Endodermal cell (in vitro differentiated cells): Measurements from ENCODE around the gene ANKRD23. TPM values are rescaled to one million over a fixed set of nuclear protein-coding genes. Genes with fewer than 3 reads are reported as not detected.

Experiments used
- DNase-seq: peaks from one replicate; pipeline ENCODE4 v3.0.0-alpha.2; 2017
- H3K27ac ChIP-seq: 2 replicates; pipeline ENCODE4 v1.5.1; 2013; ENCODE audit warnings: mild to moderate bottlenecking, low read depth, low read length, moderate library complexity
- H3K27me3 ChIP-seq: 2 replicates; pipeline ENCODE4 v1.6.1; 2013; ENCODE audit warnings: mild to moderate bottlenecking, low read length, moderate library complexity; ENCODE audit not compliant: insufficient read depth, control insufficient read depth, poor library complexity, severe bottlenecking
- H3K36me3 ChIP-seq: 2 replicates; pipeline ENCODE4 v1.7.0; 2013; ENCODE audit warnings: mild to moderate bottlenecking, low read length, moderate library complexity; ENCODE audit not compliant: control insufficient read depth, insufficient read depth
- H3K4me1 ChIP-seq: one replicate; pipeline ENCODE4 v1.7.0; 2013; ENCODE audit warnings: low read length; ENCODE audit not compliant: control insufficient read depth, insufficient read depth
- H3K4me3 ChIP-seq: 2 replicates; pipeline ENCODE4 v1.5.1; 2013; ENCODE audit warnings: mild to moderate bottlenecking, low read length, moderate library complexity
- H3K9ac ChIP-seq: 2 replicates; pipeline ENCODE4 v1.6.1; 2013; ENCODE audit warnings: mild to moderate bottlenecking, low read length, moderate library complexity; ENCODE audit not compliant: poor library complexity, severe bottlenecking; ENCODE audit errors: extremely low read depth
- H3K9me3 ChIP-seq: 2 replicates; pipeline ENCODE4 v1.6.1; 2013; ENCODE audit warnings: mild to moderate bottlenecking, low read length, moderate library complexity; ENCODE audit not compliant: control insufficient read depth
- H3K27ac Mint-ChIP-seq: 2 replicates; pipeline ENCODE4 v1.8.0; 2020; ENCODE audit warnings: mixed read lengths
- H3K27me3 Mint-ChIP-seq: 2 replicates; pipeline ENCODE4 v1.8.0; 2021; ENCODE audit warnings: mild to moderate bottlenecking, mixed read lengths; ENCODE audit not compliant: insufficient read depth
- H3K36me3 Mint-ChIP-seq: 2 replicates; pipeline ENCODE4 v1.8.0; 2020; ENCODE audit warnings: low read depth, mixed read lengths
- H3K4me1 Mint-ChIP-seq: 2 replicates; pipeline ENCODE4 v1.8.0; 2020; ENCODE audit warnings: mixed read lengths
- H3K4me3 Mint-ChIP-seq: 2 replicates; pipeline ENCODE4 v1.8.0; 2020; ENCODE audit warnings: mild to moderate bottlenecking, moderate library complexity, mixed read lengths
- H3K9me3 Mint-ChIP-seq: 2 replicates; pipeline ENCODE4 v1.8.0; 2020; ENCODE audit warnings: mild to moderate bottlenecking, mixed read lengths
- WGBS, 2 experiments: methylation state at CpG; one replicate each; pipeline versions ENCODE4 v1.1.5 to v1.1.7; 2013; ENCODE audit warnings: missing lambda C conversion rate in 2 of 2, mixed read lengths in 1 of 2; ENCODE audit not compliant: insufficient coverage in 1 of 2, insufficient read length in 1 of 2; 5-methylcytosine and 5-hydroxymethylcytosine counted together
- total RNA-seq, 2 donors: library from RNA; stranded (reverse); fragmentation: NEBNext Ultra II Directional in 1 of 2; extraction: Animal tissue kit (Norgen Biotek cat#: 25700) in 1 of 2; gene quantifications; 2 replicates in 1 of 2; 3 replicates in 1 of 2; pipeline ENCODE4 v1.2.1, GENCODE V29; 2021
- TF ChIP-seq, protein P1 (sequence below): fragments of 200-600 bp; sonication (generic); conservative IDR thresholded peaks from 2 replicates; pipeline ENCODE4 v1.5.0; 2021; ENCODE audit warnings: antibody characterized with exemption, mild to moderate bottlenecking

The ANKRD23 gene
- total RNA-seq, 2 donors from 2014 or later, result 2.6 to 3.6 TPM

DNA sequence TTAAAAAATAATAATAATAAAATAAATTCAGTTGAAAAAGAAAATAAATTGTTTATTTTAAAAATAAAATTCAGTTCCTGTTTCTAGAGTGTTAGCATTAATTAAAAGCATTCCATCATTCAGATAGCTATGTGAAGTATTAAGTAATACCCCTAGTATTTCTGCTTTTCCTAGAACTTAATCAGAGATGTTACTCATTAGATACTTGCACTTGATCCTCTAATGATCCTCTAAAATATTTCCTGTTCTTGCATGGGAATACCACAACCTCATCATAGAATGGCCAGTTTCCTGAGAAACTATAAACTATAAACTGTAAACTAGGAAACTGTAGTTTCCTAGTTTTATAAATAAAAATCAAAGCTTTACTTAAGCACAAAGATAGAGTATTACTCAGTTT, 38.8 kb downstream of the ANKRD23 start:
- H3K36me3 ChIP-seq, result peaks cover 15% of the 10 kb centered on the region
- no peak overlapping the region for H3K4me3 ChIP-seq
- Mint-ChIP-seq H3K36me3 (peaks cover 29% of the 10 kb centered on the region), H3K27me3 (no peaks in the 10 kb centered on the region), H3K9me3 (no peaks in the 10 kb centered on the region), H3K4me3 (no peak overlapping the region), H3K27ac (peak overlapping the region; percentile 66), H3K4me1 (peaks cover 7% of the 10 kb centered on the region)
- TF ChIP-seq, protein P1, sequence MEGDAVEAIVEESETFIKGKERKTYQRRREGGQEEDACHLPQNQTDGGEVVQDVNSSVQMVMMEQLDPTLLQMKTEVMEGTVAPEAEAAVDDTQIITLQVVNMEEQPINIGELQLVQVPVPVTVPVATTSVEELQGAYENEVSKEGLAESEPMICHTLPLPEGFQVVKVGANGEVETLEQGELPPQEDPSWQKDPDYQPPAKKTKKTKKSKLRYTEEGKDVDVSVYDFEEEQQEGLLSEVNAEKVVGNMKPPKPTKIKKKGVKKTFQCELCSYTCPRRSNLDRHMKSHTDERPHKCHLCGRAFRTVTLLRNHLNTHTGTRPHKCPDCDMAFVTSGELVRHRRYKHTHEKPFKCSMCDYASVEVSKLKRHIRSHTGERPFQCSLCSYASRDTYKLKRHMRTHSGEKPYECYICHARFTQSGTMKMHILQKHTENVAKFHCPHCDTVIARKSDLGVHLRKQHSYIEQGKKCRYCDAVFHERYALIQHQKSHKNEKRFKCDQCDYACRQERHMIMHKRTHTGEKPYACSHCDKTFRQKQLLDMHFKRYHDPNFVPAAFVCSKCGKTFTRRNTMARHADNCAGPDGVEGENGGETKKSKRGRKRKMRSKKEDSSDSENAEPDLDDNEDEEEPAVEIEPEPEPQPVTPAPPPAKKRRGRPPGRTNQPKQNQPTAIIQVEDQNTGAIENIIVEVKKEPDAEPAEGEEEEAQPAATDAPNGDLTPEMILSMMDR, result no peak
- no peaks in the 10 kb centered on the region for H3K9me3 ChIP-seq
- no peak overlapping the region for H3K9ac ChIP-seq
- no peak overlapping the region for H3K27ac ChIP-seq
- no peaks in the 10 kb centered on the region for H3K27me3 ChIP-seq
- peaks cover 5% of the 10 kb centered on the region for H3K4me1 ChIP-seq
- no peak for DNase-seq

DNA sequence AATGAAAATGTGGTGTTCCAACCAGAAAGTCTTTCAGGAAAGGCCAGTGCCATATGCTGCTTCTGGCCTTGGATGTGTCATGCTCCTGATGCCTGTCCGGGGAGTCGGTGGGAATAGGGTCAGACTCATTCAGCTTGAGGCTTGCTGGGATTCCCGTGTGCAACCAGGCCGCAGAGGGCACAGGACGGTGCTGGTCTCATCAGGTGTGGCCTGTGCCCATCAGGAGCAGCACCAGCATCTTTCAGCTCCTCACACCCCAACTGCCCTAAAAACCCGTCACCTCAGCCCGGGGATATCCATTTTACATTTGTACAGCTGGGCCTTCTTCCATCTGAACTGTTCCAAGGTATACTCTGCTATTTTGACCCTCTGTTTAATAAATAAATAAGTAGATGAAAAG, 41.1 kb downstream of the ANKRD23 start:
- Mint-ChIP-seq H3K4me1 (peaks cover 7% of the 10 kb centered on the region), H3K27me3 (no peaks in the 10 kb centered on the region), H3K36me3 (peaks cover 24% of the 10 kb centered on the region), H3K27ac (no peak overlapping the region), H3K9me3 (no peaks in the 10 kb centered on the region), H3K4me3 (no peak overlapping the region)
- 96 to 98% methylated on average over 5 to 7 of the region's 7 CpGs for WGBS, 2 experiments
- H3K27me3 ChIP-seq, result no peaks in the 10 kb centered on the region
- no peak overlapping the region for H3K27ac ChIP-seq
- peaks cover 11% of the 10 kb centered on the region for H3K36me3 ChIP-seq
- no peaks in the 10 kb centered on the region for H3K9me3 ChIP-seq
- no peak for DNase-seq
- no peaks in the 10 kb centered on the region for H3K4me1 ChIP-seq
- TF ChIP-seq, protein P1, result no peak
- H3K4me3 ChIP-seq, result no peak overlapping the region
- H3K9ac ChIP-seq, result no peak overlapping the region

DNA sequence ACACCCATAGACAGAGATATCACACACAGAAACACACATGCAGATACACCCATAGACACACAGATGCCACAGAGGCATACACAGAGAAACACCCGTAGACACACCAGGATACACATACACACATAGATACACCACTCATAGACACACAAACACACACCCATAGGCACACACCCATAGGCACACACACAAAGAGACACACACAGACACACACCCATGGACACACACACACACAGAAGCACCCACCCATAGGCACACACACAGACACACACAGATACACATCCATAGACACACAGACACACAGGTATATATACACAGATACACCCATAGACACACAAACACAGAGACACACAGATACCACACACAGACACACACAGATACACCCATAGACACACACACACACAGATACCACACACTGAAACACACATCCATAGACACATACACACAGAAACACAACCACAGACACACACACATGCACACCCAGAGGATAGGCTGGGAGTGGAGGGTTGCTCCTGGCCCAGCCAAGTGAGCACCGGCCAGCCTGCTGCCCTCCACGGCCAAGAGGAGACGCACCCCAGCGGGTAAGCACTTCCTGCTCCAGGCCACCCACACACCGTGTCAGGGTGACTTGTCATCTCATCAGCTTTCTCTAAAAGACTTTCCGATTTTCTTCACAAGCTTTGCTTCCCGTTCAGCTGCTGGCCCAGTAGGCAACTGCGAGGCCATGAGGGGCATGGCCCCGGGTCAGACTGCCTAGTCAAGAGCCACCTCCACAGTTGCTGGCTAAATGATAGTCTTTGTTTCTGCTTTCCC, 41.8 kb downstream of the ANKRD23 start:
- H3K4me1 Mint-ChIP-seq, result peaks cover 7% of the 10 kb centered on the region
- TF ChIP-seq, protein P1, result no peak
- no peak for DNase-seq
- H3K4me3 Mint-ChIP-seq, result no peak overlapping the region
- H3K36me3 ChIP-seq, result peaks cover 11% of the 10 kb centered on the region
- no peak overlapping the region for H3K9ac ChIP-seq
- H3K36me3 Mint-ChIP-seq, result peaks cover 23% of the 10 kb centered on the region
- WGBS, 2 experiments, result 87 to 91% methylated on average over 10 of the region's 10 CpGs
- no peak overlapping the region for H3K27ac Mint-ChIP-seq
- H3K9me3 ChIP-seq, result no peaks in the 10 kb centered on the region
- H3K4me3 ChIP-seq, result no peak overlapping the region
- no peaks in the 10 kb centered on the region for H3K4me1 ChIP-seq
- no peaks in the 10 kb centered on the region for H3K27me3 ChIP-seq
- H3K27me3 Mint-ChIP-seq, result no peaks in the 10 kb centered on the region
- no peak overlapping the region for H3K27ac ChIP-seq
- no peaks in the 10 kb centered on the region for H3K9me3 Mint-ChIP-seq
